ENCODE results near the gene UNC45A. TPM values are rescaled to one million over a fixed set of nuclear protein-coding genes. Genes with fewer than 3 reads are reported as not detected.
A peak's percentile ranks its signal among the peaks of the same experiment; 100 is the strongest.

UNC45A gene, protein sequence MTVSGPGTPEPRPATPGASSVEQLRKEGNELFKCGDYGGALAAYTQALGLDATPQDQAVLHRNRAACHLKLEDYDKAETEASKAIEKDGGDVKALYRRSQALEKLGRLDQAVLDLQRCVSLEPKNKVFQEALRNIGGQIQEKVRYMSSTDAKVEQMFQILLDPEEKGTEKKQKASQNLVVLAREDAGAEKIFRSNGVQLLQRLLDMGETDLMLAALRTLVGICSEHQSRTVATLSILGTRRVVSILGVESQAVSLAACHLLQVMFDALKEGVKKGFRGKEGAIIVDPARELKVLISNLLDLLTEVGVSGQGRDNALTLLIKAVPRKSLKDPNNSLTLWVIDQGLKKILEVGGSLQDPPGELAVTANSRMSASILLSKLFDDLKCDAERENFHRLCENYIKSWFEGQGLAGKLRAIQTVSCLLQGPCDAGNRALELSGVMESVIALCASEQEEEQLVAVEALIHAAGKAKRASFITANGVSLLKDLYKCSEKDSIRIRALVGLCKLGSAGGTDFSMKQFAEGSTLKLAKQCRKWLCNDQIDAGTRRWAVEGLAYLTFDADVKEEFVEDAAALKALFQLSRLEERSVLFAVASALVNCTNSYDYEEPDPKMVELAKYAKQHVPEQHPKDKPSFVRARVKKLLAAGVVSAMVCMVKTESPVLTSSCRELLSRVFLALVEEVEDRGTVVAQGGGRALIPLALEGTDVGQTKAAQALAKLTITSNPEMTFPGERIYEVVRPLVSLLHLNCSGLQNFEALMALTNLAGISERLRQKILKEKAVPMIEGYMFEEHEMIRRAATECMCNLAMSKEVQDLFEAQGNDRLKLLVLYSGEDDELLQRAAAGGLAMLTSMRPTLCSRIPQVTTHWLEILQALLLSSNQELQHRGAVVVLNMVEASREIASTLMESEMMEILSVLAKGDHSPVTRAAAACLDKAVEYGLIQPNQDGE
- 10 to 100 TPM; 30.4 to 31.2 TPM for total RNA-seq
- polyA plus RNA-seq: 10 to 100 TPM; 13.9 to 19.5 TPM

DNA sequence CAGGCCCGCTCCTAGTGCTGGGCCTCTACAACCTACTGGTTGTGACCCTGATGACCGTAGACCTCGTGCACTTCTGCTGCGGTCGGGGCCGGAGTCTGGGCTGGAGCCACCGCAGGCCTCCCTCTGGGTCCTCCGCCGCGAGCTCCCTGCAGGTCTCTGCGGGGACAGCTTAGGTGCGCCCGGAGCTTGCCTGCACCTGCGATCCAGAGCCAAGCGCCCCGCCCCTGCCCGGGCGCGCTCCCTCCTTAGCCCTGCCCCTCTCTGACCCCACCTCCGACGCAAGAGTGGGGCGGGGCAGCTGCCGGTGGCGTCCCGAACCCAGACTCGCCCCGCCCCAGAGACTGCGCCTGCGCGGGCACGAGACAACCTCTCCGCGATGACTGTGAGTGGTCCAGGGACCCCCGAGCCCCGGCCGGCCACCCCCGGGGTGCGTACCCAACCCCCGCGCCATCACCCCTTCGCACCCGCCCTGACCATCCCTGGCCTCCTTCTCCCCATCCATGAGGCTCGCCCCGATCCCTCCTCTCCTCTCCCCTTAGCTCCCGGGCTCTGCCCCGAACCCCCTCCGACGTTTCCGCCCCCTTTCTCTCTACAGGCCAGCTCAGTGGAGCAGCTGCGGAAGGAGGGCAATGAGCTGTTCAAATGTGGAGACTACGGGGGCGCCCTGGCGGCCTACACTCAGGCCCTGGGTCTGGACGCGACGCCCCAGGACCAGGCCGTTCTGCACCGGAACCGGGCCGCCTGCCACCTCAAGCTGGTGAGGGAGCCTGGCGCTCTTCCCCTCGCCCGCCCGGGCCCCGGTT is at the start of gene UNC45A:
TSS of gene UNC45A (plus strand) at position 337 of the 803 bp plus-strand sequence. CDS start at position 377, 40 bp downstream.
- peaks cover 3 to 11% (median 6%) of the 10 kb centered on the region in 4 donors for H3K36me3 ChIP-seq (ENCODE audit: control insufficient read depth in 4 of 4, insufficient read depth in 3 of 4, low read depth in 1 of 4, low read length in 3 of 4)
- 1% methylated on average over 65 of the region's 65 CpGs for WGBS
- H3K4me3 ChIP-seq (ENCODE audit: low read depth in 1 of 3, low read length in 3 of 3): peak within 1 kb of the TSS; percentile 36 to 55 (median 44)
- H3K4me1 ChIP-seq (ENCODE audit: control insufficient read depth in 4 of 4, insufficient read depth in 4 of 4, low read length in 3 of 4): peaks cover 2 to 38% (median 30%) of the 10 kb centered on the region in 4 donors
- H3K9ac ChIP-seq (ENCODE audit: low read depth in 1 of 2, low read length in 2 of 2): peak within 1 kb of the TSS; percentile 48 to 78
- TF ChIP-seq FOXA1 (IDR thresholded peaks at IDR 0.05): no peak
- peak in 1 of 2 donors; percentile 6 for TF ChIP-seq HNF4A (conservative IDR thresholded peaks at IDR 0.05)
- H3K27ac ChIP-seq (ENCODE audit: low read depth in 1 of 2, low read length in 2 of 2): peak within 1 kb of the TSS; percentile 53 to 68
- no peaks in the 10 kb centered on the region for H3K27me3 ChIP-seq (ENCODE audit: control insufficient read depth in 4 of 4, insufficient read depth in 4 of 4, low read length in 3 of 4)
- peak; percentile 96 for DNase-seq (ENCODE audit: low spot score)
- H3K9me3 ChIP-seq (ENCODE audit: control insufficient read depth in 4 of 4, low read length in 3 of 4): no peaks in the 10 kb centered on the region

DNA sequence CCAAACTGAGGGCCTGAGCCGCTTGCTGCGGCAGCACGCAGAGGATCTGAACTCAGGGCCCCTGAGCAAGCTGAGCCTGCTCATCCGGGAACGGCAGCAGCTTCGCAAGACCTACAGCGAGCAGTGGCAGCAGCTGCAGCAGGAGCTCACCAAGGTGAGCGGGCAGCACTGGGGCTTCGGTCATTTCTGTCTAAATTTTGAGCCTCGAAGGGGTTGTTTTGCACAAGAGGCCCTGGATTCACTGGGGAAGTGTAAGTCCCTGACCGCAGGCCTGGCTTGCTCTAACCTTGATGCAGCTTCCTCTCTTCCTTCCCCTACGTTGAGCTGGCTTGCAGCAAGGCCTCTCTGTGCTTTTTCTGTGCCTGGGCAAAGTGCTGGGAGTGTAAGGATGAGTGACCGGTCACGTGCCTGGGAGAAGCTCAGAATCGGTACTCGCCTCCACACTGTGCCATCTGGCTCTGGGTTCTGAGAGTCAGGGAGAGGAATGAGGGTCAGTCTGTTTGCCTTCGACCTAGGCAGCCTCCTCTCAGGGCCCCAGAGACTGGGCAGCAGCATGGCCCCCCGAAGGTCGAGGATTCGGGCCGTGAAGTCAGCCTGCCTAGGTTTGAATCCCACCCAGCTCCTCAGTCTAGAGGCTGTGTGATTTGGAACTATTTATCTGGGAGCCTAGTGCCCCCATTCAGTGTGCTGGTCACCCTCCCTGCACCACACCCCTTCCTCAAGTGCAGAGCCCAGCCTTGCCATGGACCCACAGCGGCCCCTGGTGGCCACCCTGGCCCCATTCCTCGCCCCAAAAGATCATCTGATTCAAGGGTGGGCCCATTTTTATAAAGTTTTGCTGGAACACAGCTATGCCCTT is 49.4 kb upstream of the UNC45A start:
- H3K9me3 ChIP-seq (ENCODE audit: control insufficient read depth in 4 of 4, low read length in 3 of 4): no peaks in the 10 kb centered on the region
- no peaks in the 10 kb centered on the region for H3K27me3 ChIP-seq (ENCODE audit: control insufficient read depth in 4 of 4, insufficient read depth in 4 of 4, low read length in 3 of 4)
- peak overlapping the region; percentile 16 to 72 for H3K9ac ChIP-seq (ENCODE audit: low read depth in 1 of 2, low read length in 2 of 2)
- WGBS: 44% methylated on average over 23 of the region's 23 CpGs
- peaks cover 0 to 36% (median 11%) of the 10 kb centered on the region in 4 donors for H3K36me3 ChIP-seq (ENCODE audit: control insufficient read depth in 4 of 4, insufficient read depth in 3 of 4, low read depth in 1 of 4, low read length in 3 of 4)
- TF ChIP-seq NR2F2 (IDR thresholded peaks at IDR 0.05): no peak
- no peak for TF ChIP-seq YY1 (IDR thresholded peaks at IDR 0.05)
- TF ChIP-seq FOXA2 (IDR thresholded peaks at IDR 0.05): no peak
- peak in 1 of 2 donors; percentile 57 for TF ChIP-seq HNF4A (conservative IDR thresholded peaks at IDR 0.05)
- TF ChIP-seq HNF4G (IDR thresholded peaks at IDR 0.05): no peak
- TF ChIP-seq, protein P1, sequence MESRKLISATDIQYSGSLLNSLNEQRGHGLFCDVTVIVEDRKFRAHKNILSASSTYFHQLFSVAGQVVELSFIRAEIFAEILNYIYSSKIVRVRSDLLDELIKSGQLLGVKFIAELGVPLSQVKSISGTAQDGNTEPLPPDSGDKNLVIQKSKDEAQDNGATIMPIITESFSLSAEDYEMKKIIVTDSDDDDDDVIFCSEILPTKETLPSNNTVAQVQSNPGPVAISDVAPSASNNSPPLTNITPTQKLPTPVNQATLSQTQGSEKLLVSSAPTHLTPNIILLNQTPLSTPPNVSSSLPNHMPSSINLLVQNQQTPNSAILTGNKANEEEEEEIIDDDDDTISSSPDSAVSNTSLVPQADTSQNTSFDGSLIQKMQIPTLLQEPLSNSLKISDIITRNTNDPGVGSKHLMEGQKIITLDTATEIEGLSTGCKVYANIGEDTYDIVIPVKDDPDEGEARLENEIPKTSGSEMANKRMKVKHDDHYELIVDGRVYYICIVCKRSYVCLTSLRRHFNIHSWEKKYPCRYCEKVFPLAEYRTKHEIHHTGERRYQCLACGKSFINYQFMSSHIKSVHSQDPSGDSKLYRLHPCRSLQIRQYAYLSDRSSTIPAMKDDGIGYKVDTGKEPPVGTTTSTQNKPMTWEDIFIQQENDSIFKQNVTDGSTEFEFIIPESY (IDR thresholded peaks at IDR 0.05): no peak
- no peak for TF ChIP-seq JUND (IDR thresholded peaks at IDR 0.05)
- TF ChIP-seq EGR1 (IDR thresholded peaks at IDR 0.05; ENCODE audit: low read depth in 2 of 2): no peak
- no peak for TF ChIP-seq RXRA (IDR thresholded peaks at IDR 0.05)
- TF ChIP-seq FOXA1 (IDR thresholded peaks at IDR 0.05): no peak
- TF ChIP-seq, protein P2, sequence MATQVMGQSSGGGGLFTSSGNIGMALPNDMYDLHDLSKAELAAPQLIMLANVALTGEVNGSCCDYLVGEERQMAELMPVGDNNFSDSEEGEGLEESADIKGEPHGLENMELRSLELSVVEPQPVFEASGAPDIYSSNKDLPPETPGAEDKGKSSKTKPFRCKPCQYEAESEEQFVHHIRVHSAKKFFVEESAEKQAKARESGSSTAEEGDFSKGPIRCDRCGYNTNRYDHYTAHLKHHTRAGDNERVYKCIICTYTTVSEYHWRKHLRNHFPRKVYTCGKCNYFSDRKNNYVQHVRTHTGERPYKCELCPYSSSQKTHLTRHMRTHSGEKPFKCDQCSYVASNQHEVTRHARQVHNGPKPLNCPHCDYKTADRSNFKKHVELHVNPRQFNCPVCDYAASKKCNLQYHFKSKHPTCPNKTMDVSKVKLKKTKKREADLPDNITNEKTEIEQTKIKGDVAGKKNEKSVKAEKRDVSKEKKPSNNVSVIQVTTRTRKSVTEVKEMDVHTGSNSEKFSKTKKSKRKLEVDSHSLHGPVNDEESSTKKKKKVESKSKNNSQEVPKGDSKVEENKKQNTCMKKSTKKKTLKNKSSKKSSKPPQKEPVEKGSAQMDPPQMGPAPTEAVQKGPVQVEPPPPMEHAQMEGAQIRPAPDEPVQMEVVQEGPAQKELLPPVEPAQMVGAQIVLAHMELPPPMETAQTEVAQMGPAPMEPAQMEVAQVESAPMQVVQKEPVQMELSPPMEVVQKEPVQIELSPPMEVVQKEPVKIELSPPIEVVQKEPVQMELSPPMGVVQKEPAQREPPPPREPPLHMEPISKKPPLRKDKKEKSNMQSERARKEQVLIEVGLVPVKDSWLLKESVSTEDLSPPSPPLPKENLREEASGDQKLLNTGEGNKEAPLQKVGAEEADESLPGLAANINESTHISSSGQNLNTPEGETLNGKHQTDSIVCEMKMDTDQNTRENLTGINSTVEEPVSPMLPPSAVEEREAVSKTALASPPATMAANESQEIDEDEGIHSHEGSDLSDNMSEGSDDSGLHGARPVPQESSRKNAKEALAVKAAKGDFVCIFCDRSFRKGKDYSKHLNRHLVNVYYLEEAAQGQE (IDR thresholded peaks at IDR 0.05): no peak
- no peak for TF ChIP-seq TAF1 (conservative IDR thresholded peaks at IDR 0.05)
- TF ChIP-seq, protein P3, sequence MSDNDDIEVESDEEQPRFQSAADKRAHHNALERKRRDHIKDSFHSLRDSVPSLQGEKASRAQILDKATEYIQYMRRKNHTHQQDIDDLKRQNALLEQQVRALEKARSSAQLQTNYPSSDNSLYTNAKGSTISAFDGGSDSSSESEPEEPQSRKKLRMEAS (IDR thresholded peaks at IDR 0.05): no peak
- peak; percentile 98 for TF ChIP-seq RAD21 (IDR thresholded peaks at IDR 0.05)
- TF ChIP-seq SP1 (IDR thresholded peaks at IDR 0.05): no peak
- no peak for TF ChIP-seq GABPA (IDR thresholded peaks at IDR 0.05 in 1 of 2, conservative IDR thresholded peaks at IDR 0.05 in 1 of 2)
- TF ChIP-seq, protein P4, sequence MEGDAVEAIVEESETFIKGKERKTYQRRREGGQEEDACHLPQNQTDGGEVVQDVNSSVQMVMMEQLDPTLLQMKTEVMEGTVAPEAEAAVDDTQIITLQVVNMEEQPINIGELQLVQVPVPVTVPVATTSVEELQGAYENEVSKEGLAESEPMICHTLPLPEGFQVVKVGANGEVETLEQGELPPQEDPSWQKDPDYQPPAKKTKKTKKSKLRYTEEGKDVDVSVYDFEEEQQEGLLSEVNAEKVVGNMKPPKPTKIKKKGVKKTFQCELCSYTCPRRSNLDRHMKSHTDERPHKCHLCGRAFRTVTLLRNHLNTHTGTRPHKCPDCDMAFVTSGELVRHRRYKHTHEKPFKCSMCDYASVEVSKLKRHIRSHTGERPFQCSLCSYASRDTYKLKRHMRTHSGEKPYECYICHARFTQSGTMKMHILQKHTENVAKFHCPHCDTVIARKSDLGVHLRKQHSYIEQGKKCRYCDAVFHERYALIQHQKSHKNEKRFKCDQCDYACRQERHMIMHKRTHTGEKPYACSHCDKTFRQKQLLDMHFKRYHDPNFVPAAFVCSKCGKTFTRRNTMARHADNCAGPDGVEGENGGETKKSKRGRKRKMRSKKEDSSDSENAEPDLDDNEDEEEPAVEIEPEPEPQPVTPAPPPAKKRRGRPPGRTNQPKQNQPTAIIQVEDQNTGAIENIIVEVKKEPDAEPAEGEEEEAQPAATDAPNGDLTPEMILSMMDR (IDR thresholded peaks at IDR 0.05; ENCODE audit: low read depth, low read length, missing input control): peak; percentile 95
- TF ChIP-seq, protein P5, sequence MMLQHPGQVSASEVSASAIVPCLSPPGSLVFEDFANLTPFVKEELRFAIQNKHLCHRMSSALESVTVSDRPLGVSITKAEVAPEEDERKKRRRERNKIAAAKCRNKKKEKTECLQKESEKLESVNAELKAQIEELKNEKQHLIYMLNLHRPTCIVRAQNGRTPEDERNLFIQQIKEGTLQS (IDR thresholded peaks at IDR 0.05): no peak
- H3K4me1 ChIP-seq (ENCODE audit: control insufficient read depth in 4 of 4, insufficient read depth in 4 of 4, low read length in 3 of 4): peaks cover 12 to 64% (median 56%) of the 10 kb centered on the region in 4 donors
- H3K4me3 ChIP-seq (ENCODE audit: low read depth in 1 of 3, low read length in 3 of 3): peak overlapping the region; percentile 54 to 67 (median 64)
- H3K27ac ChIP-seq (ENCODE audit: low read depth in 1 of 2, low read length in 2 of 2): peak overlapping the region; percentile 90
- DNase-seq (ENCODE audit: low spot score): peak; percentile 91
